Peyer's patch (tissue), 4 donors: ENCODE data around the gene MOCS3. TPM values are rescaled to one million over a fixed set of nuclear protein-coding genes. Genes with fewer than 3 reads are reported as not detected.

ENCODE experiments used
- DNase-seq, 3 donors: peaks; one replicate each; pipeline ENCODE4 v3.0.0-alpha.2; 2017 to 2019
- H3K27ac ChIP-seq, 4 donors: fragments of 200-600 bp; sonication (generic); one replicate each; pipeline ENCODE4 v1.5.1; 2016 to 2019
- H3K27me3 ChIP-seq, 2 donors: fragments of 200-600 bp; sonication (generic); one replicate each; pipeline ENCODE4 v1.5.1; 2019
- H3K36me3 ChIP-seq, 3 donors: fragments of 200-600 bp; sonication (generic); one replicate each; pipeline ENCODE4 v1.5.1; 2016 to 2019
- H3K4me1 ChIP-seq, 4 donors: fragments of 200-600 bp; sonication (generic); one replicate each; pipeline ENCODE4 v1.5.1; 2016 to 2019
- H3K4me3 ChIP-seq, 4 donors: fragments of 200-600 bp; sonication (generic); 1 replicate in 3 of 4; 2 replicates in 1 of 4; pipeline ENCODE4 v1.5.1; 2016 to 2019; ENCODE audit warnings: mild to moderate bottlenecking in 1 of 4
- H3K9me3 ChIP-seq, 4 donors: fragments of 200-600 bp; sonication (generic); one replicate each; pipeline ENCODE4 v1.5.1; 2016 to 2019; ENCODE audit warnings: mild to moderate bottlenecking in 1 of 4
- CTCF ChIP-seq, 6 experiments: fragments of 450-650 bp in 4 of 6; fragments of 200-600 bp in 2 of 6; sonication (generic) in 1 of 6; IDR thresholded peaks; one replicate each; pipeline ENCODE4 v1.5.1; 2017 to 2019; ENCODE audit warnings: antibody characterized with exemption in 6 of 6, mild to moderate bottlenecking in 3 of 6, moderate library complexity in 1 of 6
- POLR2A ChIP-seq, 2 donors: fragments of 450-650 bp; IDR thresholded peaks; one replicate each; pipeline ENCODE4 v1.5.1; 2017; ENCODE audit warnings: antibody characterized with exemption in 2 of 2, mild to moderate bottlenecking in 2 of 2, moderate library complexity in 2 of 2
- total RNA-seq, 4 donors: library from RNA; depleted of rRNA; stranded (reverse); fragments of >200 nt; gene quantifications; one replicate each; pipeline ENCODE4 v1.1.0, GENCODE V29; 2016

The MOCS3 gene
- total RNA-seq, 4 donors from 2014 or later: 3.3 to 4.6 (median 3.7) TPM

DNA sequence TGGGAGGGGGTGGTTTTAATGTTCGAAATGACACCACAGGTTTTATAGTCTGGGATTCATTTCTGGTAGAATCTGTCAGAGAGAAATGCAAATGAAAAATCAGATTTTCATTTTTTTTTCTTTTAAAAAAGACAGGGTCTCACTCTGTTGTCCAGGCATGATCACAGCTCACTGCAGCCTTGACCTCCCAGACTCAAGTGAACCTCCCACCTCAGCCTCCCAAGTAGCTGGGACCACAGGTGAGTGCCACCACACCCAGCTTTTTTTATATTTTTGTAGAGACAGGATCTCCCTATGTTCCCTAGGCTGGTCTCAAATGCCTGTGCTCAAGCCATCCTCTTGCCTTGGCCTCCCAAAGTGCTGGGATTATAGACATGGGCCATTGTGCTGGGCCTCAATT is 25.0 kb upstream of the MOCS3 start:
- Histone ChIP-seq H3K4me3 (no peak overlapping the region), H3K27ac (no peak overlapping the region), H3K27me3 (no peaks in the 10 kb centered on the region), H3K36me3 (peaks cover 0 to 47% (median 0%) of the 10 kb centered on the region in 3 donors), H3K9me3 (no peaks in the 10 kb centered on the region), H3K4me1 (peaks cover 0 to 20% (median 0%) of the 10 kb centered on the region in 4 donors)
- DNase-seq: no peak
- TF ChIP-seq CTCF (IDR thresholded peaks at IDR 0.05) (no peak), POLR2A (IDR thresholded peaks at IDR 0.05) (no peak)

- H3K27me3 ChIP-seq: no peaks in the 10 kb centered on the region
- no peak overlapping the region for H3K4me3 ChIP-seq
- no peak overlapping the region for H3K27ac ChIP-seq
- DNase-seq: no peak
- H3K36me3 ChIP-seq: peaks cover 0 to 95% (median 4%) of the 10 kb centered on the region in 3 donors
- H3K9me3 ChIP-seq: no peaks in the 10 kb centered on the region
- no peak for TF ChIP-seq POLR2A (IDR thresholded peaks at IDR 0.05)
- no peak for TF ChIP-seq CTCF (IDR thresholded peaks at IDR 0.05)
- no peaks in the 10 kb centered on the region for H3K4me1 ChIP-seq
These were observed 15.5 kb upstream of the MOCS3 start for GRCh38 chr20:50943069-50943468.

DNA sequence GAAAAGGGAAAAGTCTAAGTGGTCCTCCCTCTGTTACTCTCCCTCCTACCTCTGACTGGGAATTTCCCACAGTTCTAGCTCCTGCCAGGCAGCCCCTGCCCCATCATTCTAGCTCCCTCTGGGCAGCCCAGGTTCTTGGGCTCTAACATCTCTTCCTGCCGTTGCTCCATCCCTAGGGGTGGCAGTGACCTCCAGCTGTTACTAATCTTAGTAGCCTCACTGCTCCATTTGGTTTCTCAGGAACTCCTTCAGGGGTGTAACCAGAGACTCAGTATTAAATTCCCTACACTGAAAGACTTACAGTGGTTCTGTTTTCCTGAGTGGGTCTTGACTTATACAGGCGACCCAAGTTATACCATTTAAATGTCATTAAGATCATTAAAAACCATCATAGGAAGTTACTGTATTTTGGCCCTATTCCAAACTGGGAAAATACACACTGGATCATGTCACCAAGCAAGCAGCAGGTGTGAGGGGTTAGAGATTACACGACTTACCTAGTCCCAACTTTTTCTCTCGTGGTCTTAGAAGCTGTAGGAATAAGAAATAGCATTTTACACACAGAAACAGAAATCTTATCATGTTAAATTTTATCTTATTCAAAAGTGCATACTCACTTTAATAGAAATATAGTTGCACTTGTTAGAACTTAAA is 10.4 kb upstream of the MOCS3 start:
- H3K36me3 ChIP-seq: peaks cover 0 to 86% (median 4%) of the 10 kb centered on the region in 3 donors
- no peak for DNase-seq
- H3K9me3 ChIP-seq: no peaks in the 10 kb centered on the region
- H3K4me1 ChIP-seq: no peaks in the 10 kb centered on the region
- H3K27ac ChIP-seq: no peak overlapping the region
- no peak overlapping the region for H3K4me3 ChIP-seq
- H3K27me3 ChIP-seq: no peaks in the 10 kb centered on the region
- TF ChIP-seq CTCF (IDR thresholded peaks at IDR 0.05) (no peak), POLR2A (IDR thresholded peaks at IDR 0.05) (no peak)

GRCh38 chr20:50953196-50953595 is 5.4 kb upstream of the MOCS3 start:
- Histone ChIP-seq H3K36me3 (peaks cover 0 to 53% (median 0%) of the 10 kb centered on the region in 3 donors), H3K4me1 (peaks cover 0 to 16% (median 6%) of the 10 kb centered on the region in 4 donors), H3K4me3 (no peak overlapping the region), H3K27ac (no peak overlapping the region), H3K9me3 (no peaks in the 10 kb centered on the region), H3K27me3 (no peaks in the 10 kb centered on the region)
- DNase-seq: no peak
- TF ChIP-seq CTCF (IDR thresholded peaks at IDR 0.05) (no peak), POLR2A (IDR thresholded peaks at IDR 0.05) (no peak)

- H3K9me3 ChIP-seq: no peaks in the 10 kb centered on the region
- TF ChIP-seq CTCF (IDR thresholded peaks at IDR 0.05) (no peak), POLR2A (IDR thresholded peaks at IDR 0.05) (no peak)
- no peak for DNase-seq
- no peak overlapping the region for H3K27ac ChIP-seq
- H3K27me3 ChIP-seq: no peaks in the 10 kb centered on the region
- no peak overlapping the region for H3K4me3 ChIP-seq
- peaks cover 0 to 49% (median 0%) of the 10 kb centered on the region in 3 donors for H3K36me3 ChIP-seq
- peaks cover 0 to 16% (median 6%) of the 10 kb centered on the region in 4 donors for H3K4me1 ChIP-seq
These were observed 4.8 kb upstream of the MOCS3 start for GRCh38 chr20:50953821-50954220.
